Stimulated activated naive CD4-positive, alpha-beta T cell (primary cell): ENCODE measurements around the gene EGFR.

Source experiments
- DNase-seq, 6 experiments: peaks; one replicate each; lab custom pipeline; 2025; lab: John Stamatoyannopoulos, UW

The EGFR gene

DNA sequence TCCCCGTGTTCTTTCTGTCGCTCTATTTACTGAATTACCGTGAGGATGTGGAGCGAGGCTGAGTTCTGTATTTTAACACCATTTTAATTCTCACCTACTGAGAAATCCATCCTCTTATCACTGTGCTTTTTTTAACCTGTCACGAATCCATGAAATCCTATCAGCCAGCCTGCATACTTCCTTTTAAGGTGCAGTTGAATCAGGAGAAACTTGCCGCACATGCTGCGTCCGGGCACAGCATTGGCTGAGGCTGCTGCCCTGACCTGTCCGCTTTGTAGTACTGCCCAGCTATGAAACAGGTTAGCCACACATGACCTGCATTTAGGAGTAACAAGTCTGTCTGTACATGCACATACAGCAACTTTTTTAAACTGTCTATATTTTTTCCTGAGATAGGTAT lies 82.5 kb downstream of the EGFR start:
- no peak for DNase-seq

DNA sequence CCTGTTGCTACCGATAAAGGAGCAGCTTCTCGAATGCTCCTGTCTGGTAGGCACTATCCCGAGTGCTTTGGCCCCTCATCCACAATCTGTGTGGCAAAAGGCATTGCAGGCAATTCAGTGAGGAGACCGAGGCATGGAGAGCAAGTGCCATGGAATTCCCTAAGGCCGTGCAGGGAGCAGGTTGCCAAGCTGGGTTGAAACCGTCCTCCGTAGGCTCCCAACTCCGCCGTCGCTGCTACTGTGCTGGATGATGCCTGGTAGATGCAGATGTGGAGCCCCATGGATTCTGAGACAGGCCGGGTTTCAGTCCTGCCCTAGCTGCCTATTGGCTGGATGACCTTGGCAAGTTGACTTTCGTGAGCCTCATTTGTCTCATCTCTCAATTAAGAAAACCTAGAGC lies 85.3 kb downstream of the EGFR start:
- no peak for DNase-seq

DNA sequence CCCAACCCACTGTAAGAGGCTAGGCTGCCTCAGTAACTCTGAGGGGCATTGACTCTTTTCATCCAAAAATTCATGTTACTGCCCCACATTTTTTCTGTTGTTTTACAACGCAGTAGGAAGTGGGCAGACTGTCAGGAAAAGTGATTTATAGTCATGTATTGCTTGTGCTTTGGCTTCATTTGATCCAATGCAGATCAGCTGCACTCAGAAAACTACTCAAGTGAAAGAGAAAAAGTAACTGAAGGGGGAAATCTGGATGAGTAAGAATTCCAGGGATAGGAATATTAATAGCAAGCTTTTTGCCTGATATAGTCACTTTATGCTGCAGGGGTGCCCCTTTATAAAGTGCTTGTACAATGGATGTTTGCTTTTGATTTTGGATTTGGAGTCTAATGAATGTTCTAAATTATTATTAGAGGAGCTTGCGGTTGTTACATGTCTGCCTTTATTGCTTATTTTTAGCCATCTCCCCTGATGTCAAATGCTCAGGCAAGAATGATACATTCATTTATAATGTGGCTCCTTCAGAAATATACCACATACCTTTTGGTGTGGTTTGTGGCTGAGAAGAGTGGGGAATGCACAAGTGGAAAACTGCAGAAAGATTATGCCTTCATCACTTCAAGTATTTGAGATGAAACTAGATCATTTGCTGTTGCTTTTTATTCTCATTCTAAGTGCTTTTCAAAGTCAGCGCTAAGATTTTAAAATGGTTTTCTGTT lies 86.1 kb downstream of the EGFR start:
- no peak for DNase-seq

DNA sequence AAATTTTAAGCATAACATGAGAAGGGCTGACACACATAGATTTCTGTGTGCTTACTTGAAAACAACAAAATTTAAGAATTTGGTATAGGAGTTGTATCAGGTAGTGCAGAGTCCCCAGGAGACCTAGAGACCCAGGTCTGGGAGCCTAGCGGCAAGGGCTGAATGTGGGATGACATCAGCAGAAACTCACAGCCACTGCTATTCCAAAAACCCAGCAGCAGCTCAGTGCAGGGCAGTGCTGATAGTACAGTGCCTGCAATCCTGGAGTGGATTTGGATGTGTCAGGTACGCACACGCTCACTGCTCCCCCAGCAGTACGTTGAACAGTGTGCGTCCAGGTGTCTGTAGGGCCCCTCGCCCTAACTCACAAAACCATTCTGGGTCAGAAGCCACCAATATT lies 87.1 kb downstream of the EGFR start:
- no peak for DNase-seq

DNA sequence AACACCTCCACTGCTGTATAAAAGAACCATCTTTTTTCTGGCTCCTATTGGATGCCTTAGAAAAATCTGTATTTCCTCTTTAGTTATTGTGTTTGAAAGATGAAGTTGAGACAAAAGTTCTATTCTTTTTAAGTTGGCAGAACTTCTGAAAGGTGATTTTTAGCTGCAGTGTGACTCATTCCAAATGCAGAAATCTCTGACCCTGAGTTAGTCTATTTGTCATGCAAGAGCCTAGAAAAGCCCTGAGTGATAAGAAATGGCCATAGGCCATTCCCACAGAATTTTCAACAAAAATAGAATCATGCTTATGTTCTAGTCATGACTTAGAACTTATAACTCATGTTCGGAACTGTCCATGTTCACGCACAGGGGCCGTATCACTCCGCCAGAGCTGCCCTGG lies 89.1 kb downstream of the EGFR start:
- no peak for DNase-seq

DNA sequence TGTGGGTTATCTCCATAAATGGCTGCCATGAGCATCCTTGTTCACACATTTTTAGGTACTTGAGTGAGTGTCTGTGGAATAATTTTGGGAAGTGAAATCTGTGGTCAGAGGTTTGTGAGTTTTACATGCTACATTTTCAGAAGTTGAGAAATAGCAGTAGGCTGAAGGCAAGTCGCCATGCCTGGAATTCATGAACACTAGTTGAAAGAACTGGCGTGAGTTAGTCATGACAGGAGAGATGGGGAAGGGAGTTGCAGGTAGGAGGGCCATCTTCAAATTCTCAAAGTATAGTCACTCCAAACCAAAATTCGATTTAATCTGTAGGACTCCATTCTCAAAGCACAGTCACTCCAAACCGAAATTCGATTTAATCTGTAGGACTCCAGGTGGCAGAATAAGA lies 89.6 kb downstream of the EGFR start:
- DNase-seq, result no peak

DNA sequence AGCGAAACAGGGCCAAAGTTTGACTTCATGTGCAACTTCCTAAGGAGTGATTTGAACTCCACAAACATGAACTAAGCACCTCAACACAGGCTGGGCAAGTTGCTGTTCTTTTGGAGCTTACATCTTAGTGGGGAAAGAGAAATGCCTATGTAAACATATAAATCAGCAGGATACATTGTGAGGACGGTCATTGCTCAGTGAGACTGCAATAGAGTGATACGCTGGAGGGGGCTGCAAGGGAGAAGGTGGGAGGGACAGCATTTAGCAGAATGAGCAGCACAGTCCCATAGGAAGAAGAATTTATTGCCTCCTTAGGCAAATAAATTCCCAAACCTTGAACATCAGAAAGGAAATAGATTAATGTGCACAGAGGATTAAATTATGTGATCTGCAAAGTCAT lies 90.0 kb downstream of the EGFR start:
- DNase-seq, result no peak

DNA sequence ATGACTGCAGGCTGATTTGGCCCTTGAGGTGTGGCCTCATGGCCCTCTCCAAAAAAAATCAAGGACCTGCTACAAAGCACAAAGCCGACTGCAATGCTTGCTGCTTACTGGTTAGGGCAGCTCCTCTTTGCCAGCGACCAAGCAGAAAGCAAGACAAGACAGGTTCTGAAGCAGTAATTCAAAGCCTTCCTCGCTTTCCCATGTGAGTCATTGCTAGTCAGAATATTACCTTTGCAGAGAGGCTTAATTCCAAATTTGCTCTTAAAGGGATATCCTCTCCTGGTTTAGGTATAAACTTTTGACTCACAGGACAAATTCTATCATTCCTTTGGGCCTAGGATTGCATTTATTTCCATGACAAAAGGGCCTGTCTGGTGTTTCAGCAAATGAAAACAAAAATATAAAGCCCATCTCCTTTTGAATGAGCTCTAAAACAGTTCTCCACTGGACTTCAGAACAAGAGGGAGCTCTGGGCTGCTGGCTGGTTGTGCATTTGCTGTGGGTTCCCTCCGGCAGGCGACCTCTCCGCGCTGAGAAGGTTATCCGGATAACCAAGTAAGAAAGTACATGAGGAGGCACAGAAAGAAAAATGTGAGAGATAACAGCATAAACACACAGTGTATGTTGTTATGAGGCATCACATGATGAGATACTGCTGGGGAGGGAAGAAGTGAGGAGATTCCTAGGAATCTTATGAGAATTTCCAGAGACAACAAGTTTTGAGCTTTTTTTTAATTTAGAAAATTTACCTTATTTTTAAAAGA lies 90.8 kb downstream of the EGFR start:
- no peak for DNase-seq

DNA sequence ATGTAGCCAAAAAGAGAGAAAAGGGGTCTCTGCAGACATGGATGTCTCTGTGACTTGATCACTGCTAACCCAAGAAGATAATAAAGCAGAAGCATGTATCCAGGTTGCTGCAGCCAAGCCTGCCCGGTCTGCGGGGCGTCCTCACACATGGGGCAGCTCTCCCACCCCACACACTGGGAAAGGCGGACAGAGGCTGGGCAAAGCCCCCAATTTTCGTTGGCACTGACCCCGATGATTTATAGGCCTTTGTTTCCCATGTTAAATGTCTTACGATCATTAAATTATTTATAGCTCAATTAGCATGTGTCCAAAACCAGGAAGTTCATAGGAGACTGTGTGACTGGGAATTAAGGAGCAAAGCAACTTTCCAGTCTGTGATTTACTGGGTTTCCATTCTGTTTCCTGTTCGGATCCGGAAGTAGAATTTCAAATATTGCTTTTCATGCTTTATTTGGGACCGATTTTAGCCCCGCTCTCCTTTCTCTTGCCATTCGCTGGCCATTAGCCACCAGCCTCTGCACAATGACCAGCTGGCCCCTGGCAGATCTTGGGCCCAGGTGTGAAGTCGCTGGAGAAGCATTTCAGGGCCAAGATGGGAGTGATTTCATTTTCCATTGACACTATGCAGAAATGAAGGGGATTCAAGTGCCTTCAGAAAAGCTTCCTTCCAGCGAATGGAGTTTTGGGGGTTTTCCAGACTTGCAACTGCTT lies 91.6 kb downstream of the EGFR start:
- no peak for DNase-seq

DNA sequence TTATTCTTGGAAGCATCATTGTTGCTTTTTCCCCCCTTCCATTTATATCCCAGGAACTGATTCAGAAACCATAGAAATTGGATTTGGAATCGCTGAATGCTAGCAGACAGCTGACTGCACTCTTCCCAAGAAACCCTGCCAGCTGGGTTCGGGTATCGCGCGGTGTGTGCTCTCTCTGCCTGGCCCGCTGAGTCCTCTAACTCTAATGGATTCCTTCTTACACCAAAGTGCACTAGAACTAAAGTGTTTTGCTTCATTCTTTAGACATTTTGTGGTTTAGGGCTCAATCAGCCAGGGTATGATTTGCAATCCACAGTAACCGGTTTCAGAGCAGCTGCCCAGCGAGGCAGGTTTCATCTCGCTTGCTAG lies 92.2 kb downstream of the EGFR start:
- no peak for DNase-seq

DNA sequence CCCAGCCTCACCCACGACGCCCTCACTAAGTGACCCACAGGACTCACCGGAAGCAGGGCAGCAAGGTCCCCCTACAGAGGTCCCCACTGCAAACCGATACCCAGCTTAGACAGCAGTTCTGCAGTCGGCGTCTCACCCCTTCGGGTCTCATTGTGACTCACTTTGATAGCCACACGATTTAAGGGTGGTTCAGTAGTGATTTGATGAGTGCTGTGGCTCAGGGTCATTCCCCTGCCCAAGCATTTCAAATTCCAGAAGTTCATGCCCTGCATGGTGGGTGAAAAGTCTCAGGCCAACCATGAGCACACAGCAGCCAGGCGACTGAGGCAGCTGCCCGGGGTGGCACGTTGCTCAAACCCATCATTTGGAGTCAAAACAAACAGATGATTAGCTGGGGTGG lies 93.2 kb downstream of the EGFR start:
- DNase-seq, result no peak

DNA sequence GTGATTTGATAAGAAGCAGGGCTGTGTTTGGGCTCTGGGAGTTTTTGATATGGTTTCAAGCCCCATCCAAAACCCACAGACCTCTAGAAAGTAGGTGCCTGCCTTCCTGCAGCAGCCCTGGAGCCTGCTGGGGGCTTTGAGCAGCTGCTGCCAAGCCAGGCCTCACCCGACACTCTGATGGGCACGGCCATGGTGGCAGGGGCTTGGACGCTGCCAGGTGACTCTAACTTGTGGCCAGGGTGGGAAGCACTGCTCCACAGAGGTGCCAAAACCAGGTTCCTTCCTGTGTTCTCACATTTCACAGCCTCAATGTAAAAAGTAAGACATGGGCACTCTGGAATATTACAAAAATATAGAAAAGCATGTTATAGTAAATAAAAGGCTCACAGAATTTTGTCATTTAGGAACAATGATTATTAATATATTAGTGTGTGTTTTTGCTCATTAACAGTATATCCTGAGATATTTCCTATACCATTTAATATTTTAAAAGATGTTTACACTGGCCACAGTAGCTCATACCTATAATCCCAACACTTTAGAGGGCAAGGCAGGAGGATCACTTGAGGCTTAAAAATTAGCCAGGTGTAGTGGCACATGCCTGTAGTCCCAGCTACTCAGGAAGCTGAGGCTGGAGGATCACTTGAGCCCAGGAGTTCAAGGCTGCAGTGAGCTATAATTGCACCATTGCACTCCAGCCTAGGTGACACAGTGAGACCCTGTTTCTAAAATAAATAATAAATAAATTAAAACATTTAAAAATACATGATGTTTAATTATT lies 95.1 kb downstream of the EGFR start:
- no peak for DNase-seq

DNA sequence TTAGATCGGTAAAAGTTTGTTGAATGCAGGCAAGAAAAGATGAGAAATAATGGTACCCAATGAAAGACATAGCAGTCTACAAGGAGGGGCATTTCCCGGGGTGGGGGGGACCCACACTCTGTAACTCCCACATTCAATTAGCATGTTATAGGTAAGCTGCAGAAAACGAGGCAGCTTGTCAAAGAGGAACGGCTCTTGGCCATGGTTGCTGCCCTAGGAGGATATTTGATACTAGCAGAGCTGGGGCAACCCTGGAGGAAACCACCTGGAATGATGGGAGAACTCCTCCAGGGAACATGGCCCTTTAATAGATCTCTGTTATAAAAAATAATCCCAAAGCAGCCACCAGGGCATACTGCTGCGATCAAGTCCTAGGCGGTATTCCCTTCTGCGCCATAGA lies 98.5 kb downstream of the EGFR start:
- no peak for DNase-seq

DNA sequence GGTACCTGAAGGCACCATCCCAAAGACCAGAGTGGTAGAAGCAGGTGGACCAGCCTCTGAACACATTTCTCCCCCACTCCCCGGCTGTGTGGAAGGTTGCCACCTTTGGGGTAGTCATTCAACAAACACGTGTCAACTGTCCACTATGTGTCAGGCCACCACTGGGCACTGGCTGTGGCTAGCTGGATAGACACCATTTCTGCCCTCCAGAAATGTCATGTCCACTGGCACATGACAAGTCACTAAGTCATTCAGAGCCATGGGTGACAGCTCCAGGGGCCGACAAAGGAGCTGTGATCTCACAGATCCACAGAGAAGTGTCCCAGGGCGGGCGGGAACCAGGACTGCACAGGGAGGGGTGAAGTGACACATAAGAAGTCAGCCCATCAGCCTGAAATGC lies 99.6 kb downstream of the EGFR start:
- DNase-seq, result no peak

DNA sequence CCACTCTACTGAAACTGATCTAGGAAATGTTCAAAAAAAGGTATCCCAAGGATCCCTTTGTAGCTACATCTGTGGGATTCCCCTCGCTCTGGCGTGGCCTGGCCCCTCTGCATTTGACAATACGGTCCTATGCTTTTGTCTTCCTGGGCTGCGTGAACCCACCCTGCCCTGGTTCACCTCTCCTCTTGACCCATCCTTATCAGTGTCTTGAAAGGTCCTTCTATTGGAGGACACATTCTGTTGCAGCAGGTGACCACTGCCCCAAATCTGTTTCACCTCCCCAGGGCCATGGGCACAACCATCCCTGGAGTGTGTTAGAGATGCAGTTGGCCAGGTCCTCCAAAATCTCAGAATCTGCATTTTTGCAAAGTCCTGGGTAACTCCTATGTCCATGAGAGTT lies 100.8 kb downstream of the EGFR start:
- no peak for DNase-seq

DNA sequence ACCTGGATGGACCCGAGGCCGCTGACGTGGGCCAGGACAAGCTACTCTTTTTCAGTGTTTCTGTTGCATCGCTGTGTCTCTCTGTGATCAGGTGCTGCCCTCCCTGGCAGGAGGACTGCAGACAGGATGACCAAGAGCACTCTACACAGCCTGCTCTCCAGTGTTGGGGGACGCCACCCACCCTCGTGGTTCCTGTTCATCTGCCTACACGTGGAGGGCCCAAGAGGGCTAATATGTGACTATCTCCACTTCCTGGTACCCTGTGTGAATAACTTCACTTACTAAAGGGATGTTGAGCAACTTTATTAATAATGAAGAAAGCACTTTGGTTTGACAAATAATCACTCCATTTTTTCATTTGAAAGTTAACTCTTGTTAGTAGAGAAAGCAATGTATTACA lies 101.3 kb downstream of the EGFR start:
- DNase-seq, result no peak

DNA sequence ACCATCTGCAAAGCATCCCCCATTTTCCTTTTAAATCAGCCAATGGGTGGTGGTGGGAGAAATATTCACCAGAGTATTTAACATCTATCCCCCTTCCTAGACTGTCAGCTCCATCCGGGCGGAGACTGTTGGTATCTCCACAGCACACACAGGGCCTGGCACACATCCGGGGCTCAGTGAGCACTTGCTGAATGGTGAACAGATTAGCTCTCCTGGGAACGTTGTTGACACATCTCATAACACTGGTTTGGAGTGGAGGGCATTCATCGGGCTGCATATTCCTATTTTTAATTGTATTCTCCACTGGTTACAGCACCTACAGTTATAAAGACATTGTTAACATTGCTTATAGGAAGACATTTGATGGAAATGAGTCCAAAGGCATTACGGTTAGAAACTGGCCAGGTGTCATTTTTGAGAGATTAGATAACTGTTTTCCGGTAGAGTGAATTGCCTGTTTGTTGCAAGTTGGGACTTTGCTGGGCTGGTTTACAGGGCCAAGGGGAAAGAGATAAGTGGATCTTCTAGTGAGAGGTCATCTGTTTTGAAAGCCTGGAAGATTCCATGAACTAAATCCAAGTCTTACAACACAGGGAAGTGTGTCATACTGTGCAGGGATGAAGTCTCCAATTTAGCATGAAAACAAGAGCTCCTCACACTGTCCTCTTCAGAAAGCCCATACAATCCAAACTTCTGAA lies 101.8 kb downstream of the EGFR start:
- DNase-seq, result no peak

DNA sequence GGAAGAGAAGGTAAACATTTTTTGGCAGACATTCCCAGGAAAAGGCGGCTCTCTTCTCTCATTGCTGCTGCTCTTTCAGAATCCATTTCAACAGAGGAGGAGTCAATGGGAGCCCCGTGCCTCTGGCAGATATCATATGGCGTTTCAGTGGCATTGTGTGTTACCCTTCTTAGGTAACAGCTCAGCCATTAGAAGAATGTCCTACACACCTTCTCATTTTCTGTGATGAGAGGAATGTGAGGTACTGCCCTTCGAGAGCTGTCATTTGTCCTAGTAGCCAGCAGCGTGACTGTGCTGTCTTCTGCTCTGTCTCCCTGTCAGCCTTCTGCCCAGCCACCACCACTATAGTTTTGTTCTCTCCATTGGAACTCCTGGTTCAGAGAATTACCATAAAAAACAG lies 102.4 kb downstream of the EGFR start:
- no peak for DNase-seq

DNA sequence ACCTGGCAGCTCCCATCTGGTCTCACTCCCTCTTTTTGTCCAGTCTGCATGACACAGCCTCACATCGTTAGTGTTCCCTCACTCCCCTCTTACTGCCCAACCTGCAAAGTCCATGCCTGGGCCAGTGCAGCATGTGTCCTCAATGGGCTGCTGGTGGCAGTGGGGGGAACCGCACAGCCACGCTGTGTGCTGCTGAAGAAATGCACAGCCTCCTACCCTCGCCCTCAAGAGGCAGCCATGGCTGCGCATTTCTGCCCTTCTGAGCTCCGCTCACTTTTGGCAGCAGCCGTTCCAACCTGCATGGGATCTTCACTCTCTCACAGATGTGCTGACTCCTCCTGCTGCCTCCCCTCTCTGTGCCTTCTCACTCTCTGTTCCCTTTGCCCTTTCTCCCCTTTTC lies 103.4 kb downstream of the EGFR start:
- no peak for DNase-seq

DNA sequence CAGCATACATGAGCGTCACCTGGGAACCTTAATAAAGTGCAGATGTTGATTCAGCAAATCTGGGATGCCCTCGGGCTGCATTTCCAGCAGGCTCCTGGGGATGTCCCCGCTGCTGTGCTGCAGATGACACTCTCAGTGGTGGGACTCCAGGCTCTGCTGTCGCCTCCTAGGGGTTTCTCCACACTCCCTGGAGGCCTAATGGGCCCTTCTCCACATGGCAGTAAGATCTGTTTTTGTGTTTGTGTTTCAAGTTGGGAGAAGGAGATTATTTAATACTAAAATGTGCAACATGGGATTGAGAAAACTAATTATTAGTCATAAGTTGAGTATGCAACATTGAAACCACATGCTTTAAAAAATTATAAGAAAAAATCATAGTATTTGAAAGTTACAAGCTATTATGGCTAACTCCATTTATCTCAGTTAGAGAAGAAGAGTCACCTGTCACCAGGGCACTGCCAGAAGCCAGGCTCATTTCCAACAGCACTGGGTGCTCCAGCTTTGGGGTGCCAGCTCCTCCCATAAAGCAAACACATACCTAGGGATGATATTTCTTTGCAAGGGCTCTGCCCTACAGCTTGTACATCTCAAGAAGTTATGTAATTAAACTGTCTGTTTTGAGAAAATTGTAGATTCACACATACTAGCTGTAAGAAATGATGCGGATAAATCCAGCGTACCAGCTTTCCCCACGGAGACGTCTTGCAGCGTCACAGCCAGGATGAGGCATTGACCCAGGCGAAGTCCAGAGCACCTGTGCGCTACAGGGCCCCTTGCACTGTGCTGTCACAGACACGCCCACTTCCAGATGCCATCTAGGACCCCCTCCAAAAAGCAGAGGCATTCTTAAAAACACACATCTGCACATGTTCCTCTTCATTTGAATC lies 106.4 kb downstream of the EGFR start:
- no peak for DNase-seq

DNA sequence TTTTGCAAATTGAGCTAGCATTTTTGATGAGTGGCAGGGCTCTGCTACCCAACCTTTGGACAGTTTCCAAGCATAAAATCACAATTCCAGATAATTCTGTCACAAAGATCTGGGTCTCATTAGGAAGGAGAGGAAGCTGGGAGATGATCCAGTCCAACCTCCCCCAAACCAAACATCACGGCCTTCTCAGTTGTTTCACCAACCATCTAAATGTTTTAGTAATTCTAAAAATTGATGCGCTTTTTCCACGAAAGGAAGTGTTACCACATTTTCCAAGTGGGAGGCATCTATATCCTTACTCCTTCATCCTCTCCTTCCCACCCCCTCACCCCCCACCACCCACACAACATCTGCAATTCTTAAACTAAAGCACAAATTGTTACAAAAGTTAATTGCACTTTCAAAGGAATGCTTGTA lies 108.3 kb downstream of the EGFR start:
- no peak for DNase-seq
